Pulmonary artery endothelial cell (primary cell): ENCODE measurements around the gene HEXIM2. TPM values are rescaled to one million over a fixed set of nuclear protein-coding genes. Genes with fewer than 3 reads are reported as not detected.

Source experiments
- total RNA-seq: library from RNA; depleted of rRNA; stranded (reverse); fragments of >200 nt; gene quantifications from 2 replicates; pipeline ENCODE4 v1.2.3, GENCODE V29; 2014

HEXIM2 gene
- total RNA-seq, 1 donor from 2014 or later: 3.0 TPM

Other genes with a start within 250 kb of the HEXIM2 start
- 0.35 and 0.53 TPM in 2 replicates for gene GFAP, start 246.4 kb upstream of the HEXIM2 start, total RNA-seq
- gene KIF18B, start 214.1 kb upstream of the HEXIM2 start, total RNA-seq: 3.4 and 6.5 TPM in 2 replicates
- 0.11 and 0.20 TPM in 2 replicates for gene C1QL1, start 193.6 kb upstream of the HEXIM2 start, total RNA-seq
- 20.9 and 34.8 TPM in 2 replicates for gene DCAKD, start 110.2 kb upstream of the HEXIM2 start, total RNA-seq
- gene NMT1, start 100.6 kb upstream of the HEXIM2 start, total RNA-seq: 74.8 and 86.0 TPM in 2 replicates
- gene PLCD3, start 29.4 kb upstream of the HEXIM2 start, total RNA-seq: 10.5 and 13.7 TPM in 2 replicates
- 4.4 and 5.5 TPM in 2 replicates for gene ACBD4, start 26.2 kb upstream of the HEXIM2 start, total RNA-seq
- 9.7 and 9.8 TPM in 2 replicates for gene HEXIM1, start 13.4 kb upstream of the HEXIM2 start, total RNA-seq
- 0.63 and 1.1 TPM in 2 replicates for gene FMNL1, start 60.0 kb downstream of the HEXIM2 start, total RNA-seq
- not detected in 2 replicates for gene SPATA32, start 100.2 kb downstream of the HEXIM2 start, total RNA-seq
- 2.0 and 3.2 TPM in 2 replicates for gene MAP3K14, start 155.1 kb downstream of the HEXIM2 start, total RNA-seq